Brain microvascular endothelial cell (primary cell): Measurements from ENCODE around the gene CHST12.
A peak's percentile ranks its signal among the peaks of the same experiment; 100 is the strongest.

Source experiments
- DNase-seq: peaks from one replicate; pipeline ENCODE4 v3.0.0-alpha.2; 2020
- H3K27ac ChIP-seq: fragments of 250-450 bp; sonication (Bioruptor Pico); 2 replicates; pipeline ENCODE4 v1.5.1; 2020; ENCODE audit warnings: mild to moderate bottlenecking, moderate library complexity
- H3K27me3 ChIP-seq: fragments of 250-450 bp; sonication (Bioruptor Pico); replicated peaks from 2 replicates; pipeline ENCODE4 v1.5.1; 2020; ENCODE audit warnings: mild to moderate bottlenecking
- H3K36me3 ChIP-seq: fragments of 250-450 bp; sonication (Bioruptor Pico); replicated peaks from 2 replicates; pipeline ENCODE4 v1.5.1; 2020; ENCODE audit warnings: mild to moderate bottlenecking
- H3K4me3 ChIP-seq: 2 replicates; pipeline ENCODE4 v1.5.1; 2011; ENCODE audit warnings: low read depth, mild to moderate bottlenecking, control low read depth, low read length, moderate library complexity
- in situ Hi-C: cut with HindIII; loops from 2 replicates; pipeline ENCODE4 v1.10.0; 2017; ENCODE audit warnings: low sequenced_read_pairs, low pct_ligation_motif_present
- TF ChIP-seq, protein P1 (sequence below): IDR thresholded peaks from 2 replicates; pipeline ENCODE4 v1.5.1; 2011; ENCODE audit warnings: low read depth, mild to moderate bottlenecking, moderate library complexity, low read length, control low read depth, inconsistent platforms; ENCODE audit errors: missing control alignments

Gene CHST12

GRCh38 chr7:2470204-2471021, 67.0 kb downstream of the CHST12 start:
- Histone ChIP-seq H3K36me3 (no peaks in the 10 kb centered on the region), H3K27ac (no peak overlapping the region), H3K4me3 (no peak overlapping the region), H3K27me3 (no peaks in the 10 kb centered on the region)
- TF ChIP-seq, protein P1, sequence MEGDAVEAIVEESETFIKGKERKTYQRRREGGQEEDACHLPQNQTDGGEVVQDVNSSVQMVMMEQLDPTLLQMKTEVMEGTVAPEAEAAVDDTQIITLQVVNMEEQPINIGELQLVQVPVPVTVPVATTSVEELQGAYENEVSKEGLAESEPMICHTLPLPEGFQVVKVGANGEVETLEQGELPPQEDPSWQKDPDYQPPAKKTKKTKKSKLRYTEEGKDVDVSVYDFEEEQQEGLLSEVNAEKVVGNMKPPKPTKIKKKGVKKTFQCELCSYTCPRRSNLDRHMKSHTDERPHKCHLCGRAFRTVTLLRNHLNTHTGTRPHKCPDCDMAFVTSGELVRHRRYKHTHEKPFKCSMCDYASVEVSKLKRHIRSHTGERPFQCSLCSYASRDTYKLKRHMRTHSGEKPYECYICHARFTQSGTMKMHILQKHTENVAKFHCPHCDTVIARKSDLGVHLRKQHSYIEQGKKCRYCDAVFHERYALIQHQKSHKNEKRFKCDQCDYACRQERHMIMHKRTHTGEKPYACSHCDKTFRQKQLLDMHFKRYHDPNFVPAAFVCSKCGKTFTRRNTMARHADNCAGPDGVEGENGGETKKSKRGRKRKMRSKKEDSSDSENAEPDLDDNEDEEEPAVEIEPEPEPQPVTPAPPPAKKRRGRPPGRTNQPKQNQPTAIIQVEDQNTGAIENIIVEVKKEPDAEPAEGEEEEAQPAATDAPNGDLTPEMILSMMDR, result no peak
- no peak for DNase-seq
- in situ Hi-C loops, result no loop called here

- in situ Hi-C loops, result no loop called here
- H3K27me3 ChIP-seq, result no peaks in the 10 kb centered on the region
- peak; percentile 49 for DNase-seq
- H3K4me3 ChIP-seq, result no peak overlapping the region
- no peaks in the 10 kb centered on the region for H3K36me3 ChIP-seq
- TF ChIP-seq, protein P1, result no peak
- no peak overlapping the region for H3K27ac ChIP-seq
These were observed 67.6 kb downstream of the CHST12 start for GRCh38 chr7:2471022-2471329.

DNA sequence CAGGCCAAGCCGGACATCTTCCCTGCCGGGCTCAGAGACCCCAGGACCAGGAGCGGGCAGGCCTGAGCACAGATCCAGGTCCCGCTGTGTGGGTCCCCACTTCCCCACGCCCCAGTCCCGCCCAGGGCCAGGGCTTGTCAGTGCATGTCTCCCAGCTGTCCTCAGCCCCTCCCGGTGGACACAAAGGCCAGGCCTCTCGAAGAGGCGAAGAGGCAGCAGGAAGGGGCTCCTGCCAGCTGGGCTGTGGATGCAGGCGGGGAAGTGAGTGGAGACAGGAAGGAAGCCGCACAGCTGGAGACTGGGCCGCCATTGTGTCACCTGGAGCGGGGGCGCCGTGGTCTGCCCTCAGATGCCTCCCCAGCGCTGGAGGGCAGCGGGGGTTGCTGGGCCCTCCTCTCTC, 68.0 kb downstream of the CHST12 start:
- Histone ChIP-seq H3K36me3 (no peaks in the 10 kb centered on the region), H3K27me3 (no peaks in the 10 kb centered on the region), H3K4me3 (no peak overlapping the region), H3K27ac (no peak overlapping the region)
- TF ChIP-seq, protein P1, result no peak
- DNase-seq, result no peak
- in situ Hi-C loops, result no loop called here

DNA sequence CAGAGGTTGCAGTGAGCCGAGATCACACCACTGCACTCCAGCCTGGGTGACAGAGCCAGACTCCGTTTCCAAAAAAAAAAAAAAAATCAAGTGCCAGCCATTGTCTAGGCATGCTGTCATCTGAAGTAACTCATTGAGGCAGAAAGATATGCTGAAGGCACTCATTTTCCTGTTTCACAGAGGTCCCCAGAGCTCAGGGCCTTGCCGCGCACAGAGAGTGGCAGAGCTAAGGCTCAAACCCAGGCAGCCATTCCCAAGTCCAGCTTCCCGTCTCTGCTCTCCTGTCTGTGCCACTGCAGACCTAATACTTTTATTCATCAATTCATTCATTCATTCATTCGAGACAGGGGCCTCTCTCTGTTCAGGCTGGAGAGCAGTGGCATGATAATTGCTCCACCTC, 69.3 kb downstream of the CHST12 start:
- in situ Hi-C loops, result no loop called here
- no peaks in the 10 kb centered on the region for H3K36me3 ChIP-seq
- H3K27me3 ChIP-seq, result no peaks in the 10 kb centered on the region

DNA sequence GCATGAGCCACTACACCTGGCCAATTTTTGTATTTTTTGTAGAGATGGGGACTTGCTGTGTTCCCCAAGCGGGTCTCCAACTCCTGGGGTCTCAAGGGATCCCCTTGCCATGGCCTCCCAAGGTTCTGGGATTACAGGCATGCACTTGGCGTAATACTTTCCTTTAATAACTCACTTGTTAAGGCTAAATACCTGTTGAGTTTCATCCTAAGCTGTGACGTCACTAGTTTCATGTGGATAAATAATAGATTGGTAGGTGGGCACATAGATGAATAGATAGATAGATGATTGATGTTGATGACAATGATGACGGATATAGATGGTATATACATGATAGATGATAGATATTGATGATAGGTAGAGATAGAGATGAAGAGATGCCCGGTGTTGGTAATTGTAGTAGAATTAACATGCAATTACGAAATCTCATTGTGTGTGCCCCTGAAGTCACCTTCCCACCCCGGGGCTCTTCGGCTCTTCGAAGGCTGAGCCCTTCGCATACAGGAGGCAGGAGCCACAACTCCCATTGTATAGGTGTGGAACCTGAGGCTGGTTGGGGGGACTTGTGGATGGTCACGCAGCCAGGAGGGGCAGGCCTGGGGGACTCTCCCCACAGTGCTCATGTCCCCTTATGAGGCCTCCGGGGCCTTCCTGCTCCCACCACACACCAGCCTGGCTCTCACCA, 70.2 kb downstream of the CHST12 start:
- DNase-seq, result no peak
- Histone ChIP-seq H3K36me3 (no peaks in the 10 kb centered on the region), H3K27ac (no peak overlapping the region), H3K4me3 (no peak overlapping the region), H3K27me3 (peaks cover 2% of the 10 kb centered on the region)
- in situ Hi-C loops, result no loop called here
- TF ChIP-seq, protein P1, result no peak

More for the DNA sequence above, 69.3 kb downstream of the CHST12 start:
- Histone ChIP-seq H3K27ac (no peak overlapping the region), H3K4me3 (no peak overlapping the region)
- TF ChIP-seq, protein P1, result no peak
- no peak for DNase-seq
